ENCODE results near the gene SMYD3. TPM values are rescaled to one million over a fixed set of nuclear protein-coding genes. Genes with fewer than 3 reads are reported as not detected.

Gene SMYD3
- total RNA-seq, 1 donor from 2014 or later: 24.2 TPM

DNA sequence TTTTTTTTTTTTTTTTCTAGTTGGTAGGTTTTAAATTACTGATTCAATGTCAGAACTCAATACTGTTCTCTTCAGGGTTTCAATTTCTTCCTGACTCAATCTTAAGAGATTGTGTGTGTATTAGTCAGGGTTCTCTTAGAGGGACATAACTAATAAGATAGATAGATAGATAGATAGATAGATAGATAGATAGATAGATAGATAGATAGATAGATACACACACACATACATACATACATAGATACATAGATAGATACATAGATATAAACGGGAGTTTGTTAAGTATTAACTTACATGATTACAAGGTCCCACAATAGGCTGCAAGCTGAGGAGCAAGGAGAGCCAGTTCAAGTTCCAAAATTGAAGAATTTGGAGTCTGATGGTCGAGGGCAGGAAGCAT, 251.3 kb downstream of the SMYD3 start:
- Mint-ChIP-seq H3K36me3 (ENCODE audit: low read depth) (peaks cover 19% of the 10 kb centered on the region), H3K4me1 (no peaks in the 10 kb centered on the region), H3K27ac (ENCODE audit: unreplicated experiment) (no peak overlapping the region), H3K27me3 (ENCODE audit: low read depth) (no peaks in the 10 kb centered on the region), H3K9me3 (peaks cover 24% of the 10 kb centered on the region), H3K4me3 (no peak overlapping the region)
- no peak for DNase-seq (ENCODE audit: low read depth, low spot score)
- TF ChIP-seq, protein P1, sequence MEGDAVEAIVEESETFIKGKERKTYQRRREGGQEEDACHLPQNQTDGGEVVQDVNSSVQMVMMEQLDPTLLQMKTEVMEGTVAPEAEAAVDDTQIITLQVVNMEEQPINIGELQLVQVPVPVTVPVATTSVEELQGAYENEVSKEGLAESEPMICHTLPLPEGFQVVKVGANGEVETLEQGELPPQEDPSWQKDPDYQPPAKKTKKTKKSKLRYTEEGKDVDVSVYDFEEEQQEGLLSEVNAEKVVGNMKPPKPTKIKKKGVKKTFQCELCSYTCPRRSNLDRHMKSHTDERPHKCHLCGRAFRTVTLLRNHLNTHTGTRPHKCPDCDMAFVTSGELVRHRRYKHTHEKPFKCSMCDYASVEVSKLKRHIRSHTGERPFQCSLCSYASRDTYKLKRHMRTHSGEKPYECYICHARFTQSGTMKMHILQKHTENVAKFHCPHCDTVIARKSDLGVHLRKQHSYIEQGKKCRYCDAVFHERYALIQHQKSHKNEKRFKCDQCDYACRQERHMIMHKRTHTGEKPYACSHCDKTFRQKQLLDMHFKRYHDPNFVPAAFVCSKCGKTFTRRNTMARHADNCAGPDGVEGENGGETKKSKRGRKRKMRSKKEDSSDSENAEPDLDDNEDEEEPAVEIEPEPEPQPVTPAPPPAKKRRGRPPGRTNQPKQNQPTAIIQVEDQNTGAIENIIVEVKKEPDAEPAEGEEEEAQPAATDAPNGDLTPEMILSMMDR (conservative IDR thresholded peaks at IDR 0.05): no peak

DNA sequence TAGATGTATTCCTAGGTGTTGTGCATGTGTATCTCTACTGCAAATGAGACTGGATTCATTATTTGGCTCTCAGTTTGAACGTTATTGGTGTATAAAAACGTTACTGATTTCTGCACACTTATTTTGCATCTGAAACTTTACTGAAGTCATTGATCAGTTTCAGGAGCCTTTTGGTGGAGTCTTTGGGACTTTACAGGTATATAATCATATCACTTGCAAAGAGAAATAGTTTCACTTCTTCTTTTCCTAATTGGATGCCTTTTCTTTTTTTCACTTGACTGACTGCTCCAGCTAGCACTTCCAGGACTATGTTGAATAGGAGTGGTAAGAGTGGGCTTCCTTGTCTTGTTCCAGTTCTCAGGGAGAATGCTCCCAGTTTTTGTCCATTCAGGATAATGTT, 252.2 kb downstream of the SMYD3 start:
- H3K9me3 Mint-ChIP-seq: peaks cover 24% of the 10 kb centered on the region
- no peak overlapping the region for H3K27ac Mint-ChIP-seq (ENCODE audit: unreplicated experiment)
- DNase-seq (ENCODE audit: low read depth, low spot score): no peak
- no peak overlapping the region for H3K4me3 Mint-ChIP-seq
- H3K4me1 Mint-ChIP-seq: no peaks in the 10 kb centered on the region
- peaks cover 19% of the 10 kb centered on the region for H3K36me3 Mint-ChIP-seq (ENCODE audit: low read depth)
- TF ChIP-seq, protein P1 (conservative IDR thresholded peaks at IDR 0.05): no peak
- no peaks in the 10 kb centered on the region for H3K27me3 Mint-ChIP-seq (ENCODE audit: low read depth)

DNA sequence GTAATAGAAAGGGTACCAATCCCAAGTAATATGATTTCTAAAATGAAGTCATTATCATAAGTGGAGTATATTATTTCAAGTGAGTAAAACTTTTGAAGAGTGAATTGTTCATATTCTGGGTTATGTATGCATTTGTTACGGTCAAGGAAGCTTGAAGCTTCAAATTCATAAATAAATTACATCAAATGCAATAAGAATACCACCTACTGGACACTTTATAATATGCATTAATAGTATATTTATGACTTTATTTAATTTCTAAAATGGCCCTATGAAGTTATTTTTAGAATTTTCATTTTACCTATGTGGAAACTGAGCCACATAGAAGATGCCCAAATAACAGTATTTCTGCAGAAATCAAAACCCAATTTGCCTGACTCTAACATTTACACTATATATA, 260.6 kb downstream of the SMYD3 start:
- TF ChIP-seq, protein P1 (conservative IDR thresholded peaks at IDR 0.05): no peak
- Mint-ChIP-seq H3K4me1 (no peaks in the 10 kb centered on the region), H3K27ac (ENCODE audit: unreplicated experiment) (no peak overlapping the region), H3K9me3 (peaks cover 3% of the 10 kb centered on the region), H3K4me3 (no peak overlapping the region), H3K36me3 (ENCODE audit: low read depth) (peaks cover 4% of the 10 kb centered on the region), H3K27me3 (ENCODE audit: low read depth) (no peaks in the 10 kb centered on the region)
- no peak for DNase-seq (ENCODE audit: low read depth, low spot score)

DNA sequence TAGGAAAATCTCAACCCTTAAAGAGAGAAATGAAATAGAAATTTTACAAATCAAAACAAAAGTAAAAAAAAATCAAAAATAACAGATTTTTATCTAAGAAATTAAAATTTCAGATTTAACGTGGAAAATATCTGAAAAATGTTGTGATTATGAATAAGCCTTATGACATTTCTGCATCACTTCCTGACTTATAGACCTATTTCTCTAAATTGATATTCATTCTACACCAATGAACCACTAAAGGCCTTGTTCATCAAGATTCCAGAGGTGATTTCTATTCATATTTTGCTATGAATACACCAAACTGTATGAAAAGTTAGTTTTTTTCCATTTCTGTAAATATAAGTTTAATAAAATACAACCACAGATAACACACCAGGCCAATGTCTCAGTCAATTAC, 261.5 kb downstream of the SMYD3 start:
- TF ChIP-seq, protein P1 (conservative IDR thresholded peaks at IDR 0.05): no peak
- DNase-seq (ENCODE audit: low read depth, low spot score): no peak
- no peak overlapping the region for H3K4me3 Mint-ChIP-seq
- H3K4me1 Mint-ChIP-seq: no peaks in the 10 kb centered on the region
- H3K9me3 Mint-ChIP-seq: peaks cover 3% of the 10 kb centered on the region
- H3K27me3 Mint-ChIP-seq (ENCODE audit: low read depth): no peaks in the 10 kb centered on the region
- H3K27ac Mint-ChIP-seq (ENCODE audit: unreplicated experiment): no peak overlapping the region
- H3K36me3 Mint-ChIP-seq (ENCODE audit: low read depth): peaks cover 4% of the 10 kb centered on the region

DNA sequence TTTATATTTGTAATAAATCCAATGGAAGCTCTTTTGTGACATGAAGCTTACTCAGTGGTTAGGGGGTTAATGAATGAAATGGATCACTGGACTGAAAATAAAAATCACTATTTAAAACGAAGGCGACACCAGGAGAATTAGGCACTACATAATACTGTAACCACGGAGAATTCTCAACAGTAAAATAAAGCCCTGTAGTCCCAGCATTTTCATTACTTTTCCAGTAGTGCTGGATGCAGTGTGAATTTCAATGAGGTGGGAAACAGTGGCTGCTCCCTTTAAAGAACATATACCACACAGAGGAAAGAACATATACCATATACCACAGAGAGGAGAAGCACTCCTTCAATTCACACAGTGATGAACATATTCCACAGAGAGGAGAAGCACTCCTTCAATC, 275.0 kb downstream of the SMYD3 start:
- no peaks in the 10 kb centered on the region for H3K27me3 Mint-ChIP-seq (ENCODE audit: low read depth)
- TF ChIP-seq, protein P1 (conservative IDR thresholded peaks at IDR 0.05): no peak
- no peaks in the 10 kb centered on the region for H3K9me3 Mint-ChIP-seq
- no peaks in the 10 kb centered on the region for H3K4me1 Mint-ChIP-seq
- H3K27ac Mint-ChIP-seq (ENCODE audit: unreplicated experiment): no peak overlapping the region
- H3K36me3 Mint-ChIP-seq (ENCODE audit: low read depth): no peaks in the 10 kb centered on the region
- no peak for DNase-seq (ENCODE audit: low read depth, low spot score)
- H3K4me3 Mint-ChIP-seq: no peak overlapping the region

DNA sequence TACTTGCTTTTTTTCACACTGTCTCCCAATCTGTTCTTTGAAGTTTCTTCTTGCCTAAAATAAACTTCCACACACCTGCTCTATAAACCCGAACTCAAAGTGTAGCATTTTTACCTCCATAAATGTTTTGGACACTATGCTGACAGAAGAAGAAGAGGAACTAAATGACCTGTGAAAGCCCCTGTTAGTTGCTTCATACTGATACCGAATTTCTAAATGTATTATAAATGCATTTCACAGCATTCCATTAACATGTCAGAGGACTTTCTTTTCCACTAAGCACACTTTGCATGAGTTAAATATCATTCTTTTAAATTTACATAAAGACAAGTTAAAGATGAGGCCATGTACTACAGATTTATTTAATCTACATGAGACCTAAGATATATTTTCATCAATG, 281.0 kb downstream of the SMYD3 start:
- no peaks in the 10 kb centered on the region for H3K27me3 Mint-ChIP-seq (ENCODE audit: low read depth)
- no peak overlapping the region for H3K27ac Mint-ChIP-seq (ENCODE audit: unreplicated experiment)
- TF ChIP-seq, protein P1 (conservative IDR thresholded peaks at IDR 0.05): no peak
- H3K36me3 Mint-ChIP-seq (ENCODE audit: low read depth): no peaks in the 10 kb centered on the region
- no peaks in the 10 kb centered on the region for H3K4me1 Mint-ChIP-seq
- DNase-seq (ENCODE audit: low read depth, low spot score): no peak
- no peaks in the 10 kb centered on the region for H3K9me3 Mint-ChIP-seq
- no peak overlapping the region for H3K4me3 Mint-ChIP-seq
